ENCODE measurements around the gene CTNNA2. TPM values are rescaled to one million over a fixed set of nuclear protein-coding genes. Genes with fewer than 3 reads are reported as not detected.

CTNNA2 gene
- total and polyA plus RNA-seq, 8 donors, result 0.28 to 5.7 (median 0.44) TPM; not detected in 4

DNA sequence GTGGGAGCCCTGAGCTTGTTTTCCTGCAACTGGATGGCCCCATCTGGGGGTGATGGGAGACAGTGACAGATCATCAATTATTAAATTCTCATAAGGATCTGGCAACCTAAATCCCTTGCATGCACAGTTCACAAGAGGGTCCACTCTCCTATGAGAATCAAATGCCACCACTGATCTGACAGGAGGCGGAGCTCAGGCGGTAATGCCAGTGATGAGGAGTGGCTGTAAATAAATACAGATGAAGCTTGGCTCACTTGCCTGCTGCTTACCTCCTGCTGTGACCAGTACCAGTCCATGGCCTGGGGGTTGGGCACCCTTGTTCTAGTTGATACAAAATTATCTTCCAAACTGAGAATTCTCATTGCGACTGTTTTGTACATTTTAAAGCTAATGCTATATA is 258.6 kb downstream of the CTNNA2 start:
- H3K36me3 ChIP-seq, result no peaks in the 10 kb centered on the region
- 69 to 96% (median 89%) methylated on average over 3 of the region's 3 CpGs for WGBS, 5 donors
- no peak overlapping the region for H3K27ac ChIP-seq
- H3K4me1 ChIP-seq, result no peaks in the 10 kb centered on the region
- intact Hi-C loops (cut with DNase I; ENCODE audit: low total_unique reads), result no loop called here
- no peaks in the 10 kb centered on the region for H3K9me3 ChIP-seq
- no peak for DNase-seq
- no peaks in the 10 kb centered on the region for H3K27me3 ChIP-seq
- TF ChIP-seq POLR2AphosphoS5 (IDR thresholded peaks at IDR 0.05), result no peak
- TF ChIP-seq POLR2A (IDR thresholded peaks at IDR 0.05), result no peak
- TF ChIP-seq, protein P1, sequence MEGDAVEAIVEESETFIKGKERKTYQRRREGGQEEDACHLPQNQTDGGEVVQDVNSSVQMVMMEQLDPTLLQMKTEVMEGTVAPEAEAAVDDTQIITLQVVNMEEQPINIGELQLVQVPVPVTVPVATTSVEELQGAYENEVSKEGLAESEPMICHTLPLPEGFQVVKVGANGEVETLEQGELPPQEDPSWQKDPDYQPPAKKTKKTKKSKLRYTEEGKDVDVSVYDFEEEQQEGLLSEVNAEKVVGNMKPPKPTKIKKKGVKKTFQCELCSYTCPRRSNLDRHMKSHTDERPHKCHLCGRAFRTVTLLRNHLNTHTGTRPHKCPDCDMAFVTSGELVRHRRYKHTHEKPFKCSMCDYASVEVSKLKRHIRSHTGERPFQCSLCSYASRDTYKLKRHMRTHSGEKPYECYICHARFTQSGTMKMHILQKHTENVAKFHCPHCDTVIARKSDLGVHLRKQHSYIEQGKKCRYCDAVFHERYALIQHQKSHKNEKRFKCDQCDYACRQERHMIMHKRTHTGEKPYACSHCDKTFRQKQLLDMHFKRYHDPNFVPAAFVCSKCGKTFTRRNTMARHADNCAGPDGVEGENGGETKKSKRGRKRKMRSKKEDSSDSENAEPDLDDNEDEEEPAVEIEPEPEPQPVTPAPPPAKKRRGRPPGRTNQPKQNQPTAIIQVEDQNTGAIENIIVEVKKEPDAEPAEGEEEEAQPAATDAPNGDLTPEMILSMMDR (IDR thresholded peaks at IDR 0.05), result no peak
- no peak for TF ChIP-seq EP300 (IDR thresholded peaks at IDR 0.05)
- H3K4me3 ChIP-seq, result no peak overlapping the region

DNA sequence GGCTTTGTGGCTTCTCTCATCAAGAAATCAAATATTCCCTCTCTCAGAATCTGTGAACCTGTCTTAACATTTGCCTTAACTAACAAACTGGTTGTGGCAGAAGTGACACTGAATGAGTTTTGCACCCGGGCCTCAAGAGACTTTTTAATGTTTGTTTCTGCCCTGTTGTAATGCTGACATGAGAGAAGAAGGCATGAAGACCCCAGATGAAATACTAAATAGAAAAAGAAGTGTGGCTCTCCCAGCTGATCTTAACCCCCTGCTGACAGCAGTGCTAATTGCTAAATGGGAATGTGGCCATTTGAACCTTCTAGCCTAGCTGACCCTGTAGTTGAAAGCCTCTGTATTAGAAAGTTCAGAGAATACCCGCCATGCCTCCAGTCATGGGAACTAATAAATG is 261.2 kb downstream of the CTNNA2 start:
- H3K27me3 ChIP-seq, result no peaks in the 10 kb centered on the region
- no peak overlapping the region for H3K27ac ChIP-seq
- DNase-seq, result no peak
- H3K9me3 ChIP-seq, result no peaks in the 10 kb centered on the region
- no peak for TF ChIP-seq EP300 (IDR thresholded peaks at IDR 0.05)
- TF ChIP-seq POLR2AphosphoS5 (IDR thresholded peaks at IDR 0.05), result no peak
- no peak for TF ChIP-seq POLR2A (IDR thresholded peaks at IDR 0.05)
- TF ChIP-seq, protein P1 (IDR thresholded peaks at IDR 0.05), result no peak
- no peaks in the 10 kb centered on the region for H3K4me1 ChIP-seq
- no peak overlapping the region for H3K4me3 ChIP-seq
- H3K36me3 ChIP-seq, result no peaks in the 10 kb centered on the region
- intact Hi-C loops (cut with DNase I; ENCODE audit: low total_unique reads), result no loop called here
- WGBS, 5 donors, result 81 to 96% (median 88%) methylated on average over 2 of the region's 2 CpGs

DNA sequence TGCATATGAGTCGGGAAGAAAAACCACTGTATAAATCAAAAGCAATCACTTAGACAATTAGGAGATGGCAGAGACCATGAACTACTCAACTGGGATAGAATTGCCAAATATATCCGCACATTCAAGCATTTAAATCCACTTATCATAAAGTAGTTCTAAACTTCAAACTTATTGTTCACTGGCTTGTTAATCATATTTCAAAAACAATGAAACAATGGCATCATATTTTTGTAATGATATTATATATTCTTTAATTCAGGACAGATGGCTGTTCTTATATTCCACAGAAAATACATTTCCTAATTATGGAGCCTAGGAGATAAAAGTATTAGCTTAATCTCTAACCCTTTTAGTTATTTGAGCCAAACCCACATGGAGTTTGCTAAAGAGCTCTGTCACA is 263.6 kb downstream of the CTNNA2 start:
- TF ChIP-seq POLR2AphosphoS5 (IDR thresholded peaks at IDR 0.05), result no peak
- TF ChIP-seq, protein P1 (IDR thresholded peaks at IDR 0.05), result no peak
- TF ChIP-seq POLR2A (IDR thresholded peaks at IDR 0.05), result no peak
- TF ChIP-seq EP300 (IDR thresholded peaks at IDR 0.05), result no peak
- H3K4me1 ChIP-seq, result no peaks in the 10 kb centered on the region
- intact Hi-C loops (cut with DNase I; ENCODE audit: low total_unique reads), result no loop called here
- H3K27me3 ChIP-seq, result no peaks in the 10 kb centered on the region
- no peak for DNase-seq
- H3K4me3 ChIP-seq, result no peak overlapping the region
- no peaks in the 10 kb centered on the region for H3K36me3 ChIP-seq
- H3K27ac ChIP-seq, result no peak overlapping the region
- WGBS, 5 donors, result 87 to 95% (median 90%) methylated on average over 2 of the region's 2 CpGs
- H3K9me3 ChIP-seq, result no peaks in the 10 kb centered on the region

DNA sequence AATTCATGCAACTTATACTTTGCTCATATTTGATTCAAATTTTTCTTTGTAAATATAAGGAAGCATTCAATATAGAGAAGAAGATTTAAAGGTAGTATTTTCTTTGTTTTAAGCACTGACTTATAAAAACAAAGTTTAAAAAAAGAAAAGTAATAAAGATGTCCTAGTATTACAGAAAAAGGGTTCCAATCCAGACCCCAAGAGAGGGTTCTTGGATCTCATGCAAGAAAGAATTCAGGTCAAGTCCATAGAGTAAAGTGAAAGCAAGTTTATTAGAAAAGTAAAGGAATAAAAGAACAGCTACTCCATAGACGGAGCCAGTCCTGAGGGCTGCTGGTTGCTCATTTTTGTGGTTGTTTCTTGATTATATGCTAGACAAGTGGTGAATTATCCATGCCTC is 267.9 kb downstream of the CTNNA2 start:
- intact Hi-C loops (cut with DNase I; ENCODE audit: low total_unique reads), result no loop called here
- Histone ChIP-seq H3K4me3 (no peak overlapping the region), H3K27me3 (no peaks in the 10 kb centered on the region), H3K9me3 (no peaks in the 10 kb centered on the region), H3K4me1 (no peaks in the 10 kb centered on the region), H3K36me3 (no peaks in the 10 kb centered on the region), H3K27ac (no peak overlapping the region)
- no peak for DNase-seq
- 55 to 95% (median 84%) methylated on average over 1 of the region's 1 CpG for WGBS, 5 donors
- TF ChIP-seq EP300 (IDR thresholded peaks at IDR 0.05), result no peak

DNA sequence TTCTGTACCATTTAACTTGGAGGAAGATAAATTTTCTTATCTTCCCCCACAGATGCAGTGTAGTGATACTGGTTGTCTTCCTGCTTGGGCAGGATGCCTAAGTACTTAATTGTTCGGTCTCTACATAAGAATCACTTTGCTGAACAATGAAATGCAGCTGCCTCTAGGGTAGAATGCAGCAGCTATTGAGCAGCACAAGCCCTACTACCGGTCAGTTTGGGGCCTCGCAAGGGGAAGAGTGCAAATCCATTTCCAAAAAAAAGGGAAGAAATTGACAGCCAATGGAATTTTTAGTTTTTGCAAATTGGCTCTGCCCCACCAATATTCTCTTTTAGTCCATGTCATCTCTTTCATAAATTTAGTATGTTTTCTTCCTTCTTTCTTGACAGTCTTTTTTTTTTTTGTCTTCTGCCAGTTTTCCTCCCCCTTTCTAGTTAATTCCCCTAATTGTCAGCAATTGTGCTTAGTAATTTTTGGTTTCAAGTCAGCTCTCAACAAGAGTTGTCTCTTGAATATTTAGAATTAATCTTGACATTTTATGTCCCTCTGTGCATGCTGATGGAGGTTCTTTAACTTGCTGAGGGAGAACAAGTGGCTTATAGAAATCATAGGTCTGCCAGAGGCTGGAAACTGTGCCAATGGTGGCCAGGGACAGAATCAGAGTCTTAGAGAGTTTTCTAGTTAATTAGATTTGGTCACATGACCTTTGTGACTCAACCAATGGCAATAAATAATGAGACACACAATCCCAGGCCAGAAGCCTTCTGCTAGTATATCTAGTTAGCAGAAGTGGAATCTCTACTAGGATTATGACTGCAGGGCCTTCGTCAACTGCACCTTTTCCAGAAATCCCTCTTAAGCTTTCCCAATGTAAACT is 270.0 kb downstream of the CTNNA2 start:
- Histone ChIP-seq H3K27me3 (no peaks in the 10 kb centered on the region), H3K9me3 (no peaks in the 10 kb centered on the region), H3K36me3 (no peaks in the 10 kb centered on the region), H3K4me1 (no peaks in the 10 kb centered on the region), H3K4me3 (no peak overlapping the region), H3K27ac (no peak overlapping the region)
- no peak for DNase-seq
- TF ChIP-seq POLR2AphosphoS5 (IDR thresholded peaks at IDR 0.05) (no peak), POLR2A (IDR thresholded peaks at IDR 0.05) (no peak), EP300 (IDR thresholded peaks at IDR 0.05) (no peak)
- 58 to 64% (median 63%) methylated on average over 4 of the region's 4 CpGs for WGBS, 5 donors
- intact Hi-C loops (cut with DNase I; ENCODE audit: low total_unique reads), result no loop called here
